GM19351 (cell line): ENCODE data around the gene PLEKHB2.
"Not testable (repeated sequence)": the region's sequence is repeated elsewhere in the genome, so short reads cannot be mapped to it uniquely, and the experiment has no call there.

Experiments
- ATAC-seq: cut with Tn5 transposase; IDR thresholded peaks from one replicate; pipeline ENCODE4 v1.9.1; 2021; ENCODE audit warnings: mild to moderate bottlenecking, moderate library complexity; ENCODE audit not compliant: unreplicated experiment

The PLEKHB2 gene

DNA sequence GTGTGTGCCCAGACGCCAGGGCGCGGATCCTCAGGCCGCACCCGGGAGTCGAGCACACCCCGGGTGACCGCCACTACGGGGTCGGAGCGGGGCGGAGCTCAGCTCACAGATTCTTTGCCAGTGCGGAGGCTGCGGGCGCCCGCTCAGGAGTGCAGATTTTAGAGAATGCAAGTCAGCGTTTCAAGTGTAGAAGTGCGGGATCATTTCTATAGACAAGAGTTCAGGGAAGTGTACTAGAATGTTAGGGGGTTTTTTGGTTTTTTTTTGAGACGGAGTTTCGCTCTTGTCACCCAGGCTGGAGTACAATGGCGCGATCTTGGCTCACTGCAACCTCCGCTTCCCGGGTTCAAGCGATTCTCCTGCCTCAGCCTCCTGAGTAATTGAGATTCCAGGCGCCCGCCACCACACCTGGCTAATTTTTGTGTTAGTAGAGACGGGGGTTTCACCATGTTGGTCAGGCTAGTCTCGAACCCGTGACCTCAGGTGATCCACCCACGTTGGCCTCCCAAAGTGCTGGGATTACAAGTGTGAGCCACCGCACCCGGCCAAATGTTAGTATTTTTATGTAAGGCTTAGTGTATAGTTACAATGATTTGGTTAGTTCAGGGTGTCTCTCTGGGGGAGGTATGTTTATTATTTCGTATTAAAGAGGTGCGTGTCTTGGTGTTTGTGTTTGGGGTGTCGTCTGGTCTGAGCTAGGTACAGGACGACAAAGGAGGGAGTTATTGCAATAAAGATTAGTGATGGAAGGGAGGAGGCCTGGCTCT lies 11.3 kb upstream of the PLEKHB2 start:
- peak; percentile 66 for ATAC-seq

DNA sequence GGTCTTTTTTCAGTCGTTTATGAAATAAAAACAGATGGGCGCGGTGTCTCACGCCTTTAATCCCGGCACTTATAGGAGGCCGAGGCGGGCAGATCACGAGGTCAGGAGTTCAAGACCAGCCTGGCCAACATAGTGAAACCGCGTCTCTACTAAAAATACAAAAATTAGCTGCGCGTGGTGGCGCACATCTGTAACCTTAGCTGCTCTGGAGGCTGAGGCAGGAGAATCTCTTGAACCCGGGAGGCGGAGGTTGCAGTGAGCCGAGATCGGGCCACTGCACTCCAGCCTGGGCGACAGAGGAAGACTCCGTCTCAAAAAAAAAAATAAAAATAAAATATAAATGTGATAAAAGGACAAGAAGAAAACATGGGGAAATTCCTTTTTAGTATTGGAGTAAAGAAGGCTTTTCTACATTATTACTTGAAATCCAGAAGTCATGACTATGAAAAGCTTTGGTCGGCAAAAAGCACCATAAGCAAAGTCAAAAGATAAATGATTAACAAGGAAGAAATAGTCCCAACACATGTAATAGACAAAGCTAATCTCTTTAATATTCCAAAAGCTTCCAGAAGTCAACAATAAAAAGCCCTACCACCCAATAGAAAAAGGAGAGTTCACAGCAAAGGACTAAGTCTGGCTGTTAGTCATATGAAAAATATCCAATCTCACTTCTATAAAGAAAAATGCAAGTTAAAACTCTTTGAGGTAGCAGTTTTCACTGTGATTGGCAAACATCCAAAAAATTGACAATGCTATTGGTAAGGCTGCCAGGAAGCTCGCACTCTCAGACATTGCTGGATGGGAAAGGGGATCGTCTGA lies 10.5 kb upstream of the PLEKHB2 start:
- no peak for ATAC-seq

DNA sequence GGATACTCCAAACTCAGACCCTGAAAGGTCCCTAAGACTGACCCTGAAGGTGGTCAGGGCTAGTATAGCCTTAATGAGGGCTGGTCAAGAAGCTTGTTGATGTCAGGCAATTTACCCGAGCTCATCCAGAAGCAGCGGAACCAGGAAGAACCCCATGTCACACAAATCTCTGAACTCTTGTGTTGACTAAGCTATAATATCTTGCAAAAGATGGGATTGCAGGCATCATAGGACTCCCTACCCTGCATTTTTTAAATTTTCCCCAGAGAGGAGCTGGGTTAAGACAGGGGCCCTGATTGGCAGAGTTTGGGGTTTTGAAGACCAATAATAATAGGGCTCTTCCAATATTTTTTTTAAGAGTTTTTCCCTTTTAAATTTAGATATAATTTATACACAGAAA lies 2.0 kb upstream of the PLEKHB2 start:
- no peak for ATAC-seq

DNA sequence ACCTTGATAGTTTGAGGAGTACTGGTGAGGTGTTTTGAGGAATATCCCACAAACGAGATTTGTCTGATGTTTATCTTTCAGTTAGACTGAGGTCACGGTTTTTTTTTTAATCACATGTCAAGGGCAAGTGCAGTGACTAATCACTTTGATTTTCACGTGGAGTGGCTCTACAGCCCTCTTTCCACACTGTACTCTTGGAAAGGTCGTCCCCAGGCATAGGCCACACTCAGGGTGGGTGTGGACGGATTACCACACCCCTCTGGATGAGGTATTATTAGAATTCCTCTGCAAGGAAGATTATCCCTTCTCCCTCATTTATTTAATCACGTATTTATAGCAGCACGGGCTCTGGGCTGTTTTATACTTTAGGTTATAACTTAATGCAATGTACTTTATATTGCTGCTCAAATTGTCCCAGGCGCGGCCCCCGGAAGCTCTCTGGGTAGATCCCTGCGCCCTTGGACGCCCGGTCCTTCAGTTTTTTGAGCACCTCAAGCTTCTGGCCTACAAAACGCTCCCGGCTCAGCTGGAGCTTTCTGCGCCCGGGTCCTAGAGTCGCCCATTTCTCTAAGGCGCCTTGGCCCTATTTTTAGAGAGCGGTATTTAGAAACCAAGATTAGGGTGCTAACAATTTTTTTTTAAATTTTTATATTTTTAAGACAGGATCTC lies 515 bp upstream of the PLEKHB2 start:
- peak; percentile 64 for ATAC-seq

DNA sequence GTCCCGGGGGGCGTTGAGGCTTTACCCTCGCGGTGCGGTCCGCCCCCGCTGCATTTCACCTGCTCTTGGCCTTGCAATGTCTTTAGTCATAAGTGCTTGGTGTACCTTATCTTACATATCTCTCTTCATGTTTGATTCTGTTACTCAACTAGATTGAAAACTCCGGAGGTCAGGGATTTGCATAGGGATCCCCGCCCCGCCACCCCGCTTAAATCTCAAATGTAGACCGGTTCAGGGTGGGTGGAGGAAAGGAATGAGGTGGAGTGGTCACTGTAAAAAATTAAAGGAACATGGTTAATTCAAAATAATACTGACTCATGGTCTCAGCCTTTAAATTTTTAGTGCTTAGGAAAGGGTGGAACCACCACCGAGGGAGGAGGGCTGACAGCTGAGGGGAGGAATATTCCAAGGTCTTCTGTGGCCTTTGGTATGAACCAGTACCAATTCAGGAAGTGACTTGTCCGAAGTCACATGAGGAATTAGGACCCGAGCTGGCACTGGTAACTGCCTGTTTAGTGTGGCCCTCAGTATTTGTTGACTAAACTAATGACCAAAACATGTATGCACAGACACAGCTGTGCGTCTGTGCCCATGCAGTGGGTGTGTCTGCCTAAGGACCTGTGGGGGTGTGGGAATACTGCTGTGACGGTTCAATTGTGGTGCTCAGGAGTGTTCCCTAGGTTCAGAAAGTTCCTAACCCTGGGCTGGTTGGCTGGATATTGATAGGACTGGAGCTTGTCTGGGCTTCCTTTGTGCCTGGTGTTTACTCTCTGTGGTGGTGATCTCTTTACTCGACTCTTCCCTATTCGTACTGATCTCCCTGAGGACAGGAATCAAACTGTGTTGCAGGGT lies 1.0 kb downstream of the PLEKHB2 start:
- ATAC-seq: peak; percentile 41

DNA sequence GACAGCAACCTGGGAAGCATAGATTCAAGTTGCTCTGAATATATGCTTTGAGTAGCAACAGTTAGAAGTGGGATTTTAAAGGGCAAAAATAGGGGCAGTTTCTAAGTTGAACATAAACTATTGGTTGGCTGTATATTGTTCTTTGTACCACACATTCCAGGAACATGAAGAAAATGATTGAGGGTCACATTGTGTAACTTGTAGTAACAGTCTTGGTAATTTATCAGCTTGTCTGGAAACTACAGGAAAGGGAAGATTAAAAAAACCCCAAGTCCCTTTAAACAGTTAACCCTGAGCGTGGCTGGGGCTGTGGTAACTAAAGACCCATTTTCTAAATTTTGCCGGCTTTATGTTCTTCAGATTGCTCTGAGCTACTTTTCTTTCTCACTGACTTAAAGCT lies 7.4 kb downstream of the PLEKHB2 start:
- no peak for ATAC-seq

DNA sequence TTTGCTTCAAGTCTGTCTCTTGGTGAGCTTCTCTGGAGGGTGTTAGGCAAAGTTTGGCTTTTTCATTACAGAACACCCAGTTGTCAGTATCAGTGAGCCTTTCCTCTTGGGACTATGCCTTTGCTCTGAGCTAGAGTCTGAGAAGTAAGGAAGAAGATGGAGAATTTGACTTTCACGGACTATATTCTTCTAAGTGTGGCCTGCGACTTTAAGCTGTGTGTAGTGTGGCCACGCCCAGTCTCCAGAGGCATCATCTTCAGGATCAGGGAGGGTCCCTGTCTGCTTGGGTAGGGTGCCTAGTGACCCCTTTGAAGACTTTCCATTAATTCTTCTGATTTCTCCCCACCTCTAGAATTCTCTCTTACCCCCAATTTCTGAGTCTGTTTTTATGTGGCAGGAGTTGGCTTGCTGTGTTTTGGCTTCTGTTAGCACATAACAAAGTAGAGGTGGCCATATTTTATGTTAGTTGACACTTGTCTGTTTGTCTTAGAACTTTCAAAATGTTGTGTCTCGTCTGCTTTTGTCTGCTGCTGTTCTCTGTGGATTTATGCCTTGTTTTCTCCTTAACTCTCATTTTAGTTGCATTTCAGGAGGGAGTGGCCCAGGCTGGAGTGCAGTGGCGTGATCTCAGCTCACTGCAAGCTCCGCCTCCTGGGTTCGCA lies 8.6 kb downstream of the PLEKHB2 start:
- ATAC-seq: no peak

DNA sequence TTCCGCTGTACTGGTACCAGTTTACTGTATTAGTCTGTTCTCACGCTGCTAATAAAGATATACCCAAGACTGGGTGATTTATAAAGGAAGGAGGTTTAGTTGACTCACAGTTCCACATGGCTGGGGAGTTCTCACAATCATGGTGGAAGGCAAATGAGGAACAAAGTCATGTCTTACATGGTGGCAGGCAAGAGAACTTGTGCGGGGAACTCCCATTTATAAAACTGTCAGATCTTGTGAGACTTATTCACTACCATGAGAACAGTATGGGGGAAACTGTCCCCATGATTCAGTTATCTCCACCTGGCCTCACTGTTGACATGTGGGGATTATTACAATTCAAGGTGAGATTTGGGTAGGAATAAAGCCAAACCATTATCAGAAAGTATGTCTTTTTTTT lies 9.8 kb downstream of the PLEKHB2 start:
- ATAC-seq: not testable (repeated sequence)

DNA sequence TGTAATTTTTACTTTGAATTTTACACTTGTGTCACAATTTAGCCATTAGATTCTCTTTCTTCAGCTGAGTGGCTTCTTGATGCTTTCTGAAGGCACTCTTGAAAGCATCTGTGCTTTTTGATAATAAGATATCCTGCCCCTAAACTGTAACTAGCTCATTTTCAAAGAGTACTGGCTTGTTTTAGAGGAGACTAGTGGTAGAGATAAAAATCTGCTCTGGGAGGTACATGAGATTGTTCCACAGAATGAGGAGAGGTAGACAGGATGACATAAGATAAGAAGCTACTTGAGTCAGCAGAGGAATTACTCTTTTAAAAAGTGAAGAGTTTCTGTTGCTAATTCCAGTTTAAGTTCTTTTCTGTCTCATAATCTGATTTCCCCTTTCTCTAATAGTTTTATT lies 10.6 kb downstream of the PLEKHB2 start:
- ATAC-seq: no peak

DNA sequence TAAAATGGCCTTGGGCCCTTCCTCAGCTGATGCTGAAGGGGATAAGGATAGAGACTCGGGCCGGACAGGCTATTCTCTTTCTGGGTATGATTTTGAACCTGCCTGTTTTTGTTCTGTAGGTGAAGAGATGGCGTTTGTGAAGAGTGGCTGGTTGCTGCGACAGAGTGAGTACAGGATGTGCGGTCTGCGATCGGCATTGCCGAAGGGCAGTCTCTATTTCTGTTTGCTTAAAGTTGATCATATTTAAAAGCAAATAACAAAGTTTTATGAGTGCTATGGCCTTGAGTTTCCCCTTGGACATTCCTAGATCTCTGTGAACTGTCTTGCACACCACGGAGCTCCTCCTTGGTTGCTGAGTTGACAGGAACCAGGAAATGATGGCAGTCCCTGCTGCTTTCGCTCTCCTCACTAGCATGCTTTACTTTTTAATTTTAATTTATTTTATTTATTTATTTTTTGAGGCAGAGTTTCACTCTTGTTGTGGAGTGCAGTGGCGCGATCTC lies 15.7 kb downstream of the PLEKHB2 start:
- no peak for ATAC-seq

DNA sequence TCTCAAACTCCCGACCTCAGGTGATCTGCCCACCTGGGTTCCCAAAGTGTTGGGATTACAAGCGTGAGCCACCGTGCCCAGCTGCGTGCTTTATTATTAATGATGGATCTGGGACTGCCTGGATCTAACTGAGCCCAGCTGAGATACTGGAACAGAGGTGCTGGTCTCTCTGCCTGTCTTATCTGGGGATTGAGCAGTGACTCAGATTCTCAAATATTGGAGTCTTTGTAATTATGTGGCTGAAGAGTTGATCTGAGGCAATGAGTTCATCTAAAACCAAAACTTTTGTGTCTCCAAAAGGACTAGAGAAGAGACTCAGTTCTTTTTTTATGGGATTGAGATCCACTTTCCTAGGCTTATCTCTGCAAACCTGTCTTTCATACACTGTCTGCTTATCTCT lies 16.3 kb downstream of the PLEKHB2 start:
- ATAC-seq: no peak

DNA sequence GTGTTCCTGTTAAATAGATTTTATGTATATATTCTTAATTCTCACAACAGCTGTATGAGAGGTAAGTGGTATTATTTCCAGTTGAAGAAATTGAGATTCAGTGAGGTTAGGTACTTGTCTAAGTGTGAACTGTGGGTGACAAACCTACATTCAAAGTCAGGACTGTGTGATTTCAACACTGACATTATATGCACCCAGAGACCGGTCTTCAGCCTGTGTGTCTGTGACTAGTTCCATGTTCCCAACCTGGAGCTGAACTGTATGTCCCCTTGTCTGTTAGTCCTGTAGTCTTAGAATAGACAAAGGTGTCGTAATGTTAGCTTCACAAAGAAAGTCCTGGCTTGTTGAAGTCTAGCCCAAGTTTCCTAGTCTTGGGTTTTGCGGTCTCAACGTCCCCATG lies 17.4 kb downstream of the PLEKHB2 start:
- no peak for ATAC-seq

DNA sequence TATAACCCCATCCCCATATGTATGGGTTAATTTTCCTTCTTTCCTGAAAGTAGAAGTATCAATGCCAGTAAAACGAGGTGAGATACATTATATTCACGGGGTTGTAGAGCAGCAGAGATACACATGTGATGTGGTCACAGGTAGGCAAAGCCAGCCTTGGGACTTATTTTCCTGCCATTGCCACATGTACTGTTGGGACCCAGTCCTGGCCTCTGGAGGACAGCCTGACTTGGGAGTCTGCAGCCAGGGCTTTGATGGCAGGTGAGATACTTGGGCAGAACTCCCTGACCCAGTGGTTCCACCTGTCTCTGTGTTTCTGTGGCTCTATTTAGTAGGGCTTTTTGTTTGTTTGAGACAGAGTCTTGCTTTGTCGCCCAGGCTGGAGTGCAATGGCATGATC lies 18.1 kb downstream of the PLEKHB2 start:
- no peak for ATAC-seq

DNA sequence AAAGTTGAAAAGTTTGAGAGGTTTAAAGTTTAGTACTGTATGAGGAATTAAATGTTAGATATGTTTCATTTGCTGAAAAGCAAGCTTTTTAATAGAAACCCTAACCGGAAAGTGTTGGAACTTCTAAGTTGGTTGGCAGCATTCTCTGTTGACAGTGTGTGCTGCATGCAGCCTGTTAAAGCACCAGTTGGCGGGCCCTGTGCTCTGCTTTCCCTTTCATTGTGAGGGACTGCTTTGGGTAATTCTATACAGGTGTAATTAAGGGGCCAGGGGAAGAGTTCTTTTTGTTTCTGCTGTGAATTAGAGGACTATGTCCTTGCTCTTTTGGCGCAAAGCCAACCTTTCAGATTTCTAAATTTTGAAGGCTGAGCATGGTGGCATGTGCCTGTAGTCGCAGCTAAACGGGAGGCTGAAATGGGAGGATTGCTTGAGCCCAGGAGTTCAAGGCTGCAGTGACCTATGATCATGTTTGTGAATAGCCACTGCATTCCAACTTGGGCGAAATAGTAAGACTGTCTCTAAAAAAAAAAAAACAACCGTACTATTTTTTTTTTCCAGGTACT lies 20.1 kb downstream of the PLEKHB2 start:
- no peak for ATAC-seq

DNA sequence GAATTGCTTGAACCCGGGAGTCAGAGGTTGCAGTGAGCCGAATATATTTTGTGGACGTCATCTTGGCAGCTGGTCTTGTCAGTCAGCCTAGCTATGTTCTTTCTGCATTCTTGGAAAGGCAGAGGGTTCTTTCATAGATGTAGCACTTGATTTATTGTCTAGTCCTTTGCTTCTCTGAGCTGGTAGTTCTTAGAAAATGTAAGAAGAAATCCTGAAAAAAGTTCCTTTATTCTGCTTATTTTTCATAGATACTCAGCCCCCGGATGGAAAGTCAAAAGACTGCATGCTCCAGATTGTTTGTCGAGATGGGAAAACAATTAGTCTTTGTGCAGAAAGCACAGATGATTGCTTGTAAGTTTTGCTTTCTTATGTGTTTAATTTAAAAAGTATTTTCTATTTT lies 21.3 kb downstream of the PLEKHB2 start:
- ATAC-seq: no peak

DNA sequence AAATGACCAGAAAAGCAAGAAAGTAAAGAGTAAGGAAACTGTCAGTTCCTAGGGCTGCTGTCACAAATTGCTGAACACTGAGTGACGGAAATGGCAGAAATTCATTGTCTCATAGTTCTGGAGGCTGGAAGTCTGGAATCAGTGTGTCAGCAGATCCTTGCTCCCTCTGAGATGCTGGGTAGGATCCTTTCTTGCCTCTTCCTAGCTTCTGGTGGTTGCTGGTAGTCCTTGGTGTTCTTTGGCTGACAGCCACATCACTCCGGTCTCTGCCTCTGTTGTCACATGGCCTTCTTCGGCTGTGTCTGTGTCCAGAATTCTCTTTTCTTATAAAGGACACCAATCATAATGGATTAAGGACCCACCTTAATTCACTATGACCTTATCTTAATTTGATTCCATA lies 21.9 kb downstream of the PLEKHB2 start:
- ATAC-seq: no peak

DNA sequence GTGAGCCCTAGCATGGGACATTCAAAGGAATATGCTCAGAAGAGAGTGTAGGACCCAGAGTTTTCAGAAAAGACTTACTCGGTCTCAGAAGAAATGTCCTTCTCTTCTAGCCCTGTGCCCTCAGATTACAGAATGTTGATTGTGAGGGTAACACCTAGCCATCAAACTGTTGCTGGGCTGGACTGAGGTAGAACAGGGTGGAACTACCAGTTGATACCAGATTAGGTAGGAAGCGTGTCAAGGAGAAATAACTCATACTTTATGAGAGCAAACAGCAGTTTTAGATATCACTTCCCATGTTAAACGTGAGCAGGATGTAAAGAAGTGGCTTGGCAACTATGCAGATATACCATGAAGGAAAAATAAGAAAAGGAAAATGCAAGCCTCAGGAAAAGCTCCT lies 22.8 kb downstream of the PLEKHB2 start:
- ATAC-seq: no peak

DNA sequence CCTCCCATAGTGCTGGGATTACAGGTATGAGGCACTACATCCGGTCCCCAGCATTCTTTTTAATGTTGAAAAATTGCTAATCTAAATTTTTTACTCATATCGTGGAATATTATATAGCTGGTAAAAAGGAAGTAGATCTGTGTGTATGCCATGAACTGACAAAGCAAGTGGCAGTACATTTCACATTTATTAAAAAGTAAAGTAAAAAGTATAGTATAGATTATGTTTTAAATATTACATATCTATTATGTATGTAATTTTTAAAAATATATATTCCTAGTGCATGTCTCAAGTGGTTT lies 25.1 kb downstream of the PLEKHB2 start:
- no peak for ATAC-seq

DNA sequence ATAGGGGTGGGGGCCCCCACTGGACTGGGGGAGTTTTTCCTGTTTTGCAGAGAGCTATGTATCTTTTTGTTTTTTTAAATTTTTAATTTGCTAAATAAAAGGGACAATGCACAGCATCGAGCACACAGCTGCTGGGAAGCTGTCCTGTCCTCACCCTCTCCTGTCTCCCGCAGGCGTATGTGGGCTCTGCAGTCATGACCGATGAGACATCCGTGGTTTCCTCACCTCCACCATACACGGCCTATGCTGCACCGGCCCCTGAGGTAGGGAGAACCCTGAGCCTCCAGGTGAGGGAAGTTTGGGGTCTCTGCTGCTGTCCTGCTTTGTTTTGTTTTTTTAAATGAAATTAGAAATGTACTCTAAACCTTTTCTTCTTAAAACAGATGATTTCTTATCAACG lies 27.6 kb downstream of the PLEKHB2 start:
- no peak for ATAC-seq

DNA sequence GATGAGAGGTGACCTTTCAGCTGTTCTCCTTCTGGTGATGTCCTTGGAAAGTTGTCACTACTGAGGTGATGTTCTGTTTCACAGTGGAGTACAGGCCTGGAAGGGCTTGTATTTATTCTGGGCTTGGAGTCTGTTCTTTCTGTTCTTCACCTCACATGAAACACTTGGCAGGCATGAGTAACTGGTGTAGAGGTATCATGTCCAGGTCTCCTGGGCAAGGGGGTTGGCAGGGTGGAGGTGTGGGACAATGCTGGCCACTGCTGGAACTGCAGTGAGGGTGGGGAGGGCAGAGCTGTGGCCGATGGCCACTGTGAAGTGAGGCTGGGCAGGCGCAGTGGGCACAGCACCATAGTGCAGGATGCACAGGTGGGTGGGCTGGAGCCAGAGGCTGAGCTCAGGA lies 35.4 kb downstream of the PLEKHB2 start:
- ATAC-seq: no peak
